HG03175 (cell line): Measurements from ENCODE around the gene KPNA5.
"Not testable (repeated sequence)": the region's sequence is repeated elsewhere in the genome, so short reads cannot be mapped to it uniquely, and the experiment has no call there.

Experiments used
- ATAC-seq: cut with Tn5 transposase; IDR thresholded peaks from one replicate; pipeline ENCODE4 v1.9.1; 2021; ENCODE audit warnings: mild to moderate bottlenecking, moderate library complexity; ENCODE audit not compliant: unreplicated experiment

KPNA5 gene

DNA sequence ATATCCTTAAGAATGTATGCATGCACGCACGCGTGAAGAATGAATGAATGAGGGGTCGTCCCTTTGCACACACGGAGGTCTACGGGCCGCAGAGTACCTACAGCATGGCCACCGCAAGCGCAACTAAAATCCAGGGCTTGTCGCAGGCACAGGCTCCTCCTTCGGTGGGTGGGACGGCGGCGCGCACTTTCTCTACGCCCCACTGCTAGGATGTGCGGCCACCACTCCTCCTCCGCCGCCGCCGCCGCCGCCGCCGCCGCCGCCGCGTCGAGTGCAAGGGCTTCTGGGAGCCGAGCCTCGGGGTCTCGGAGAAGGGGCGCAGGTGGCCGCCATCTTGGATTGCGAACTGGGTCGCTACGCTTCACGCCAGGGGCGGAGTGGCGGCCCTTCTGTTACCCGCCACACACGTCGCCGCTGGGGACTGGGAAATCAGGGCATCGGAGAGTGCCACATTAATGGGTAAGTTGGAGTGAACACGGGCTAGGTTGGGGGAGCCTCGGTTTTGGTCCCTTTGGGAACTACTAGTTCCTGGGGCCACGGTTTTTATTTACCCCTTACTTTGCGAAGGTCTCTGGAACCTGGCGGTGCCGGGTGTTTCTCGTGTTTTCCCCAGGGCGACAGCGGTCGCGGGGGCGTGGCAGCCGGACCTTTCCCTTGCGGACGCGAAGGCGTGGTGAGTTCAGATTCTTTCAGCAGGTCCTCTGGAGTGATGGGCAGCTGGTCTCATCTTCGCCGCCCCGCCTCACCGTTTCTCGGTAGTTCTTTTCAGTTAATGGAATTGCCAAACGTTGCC, at the start of gene KPNA5:
TSS of gene KPNA5 (plus strand) at position 332 of the 793 bp plus-strand sequence. CDS start at position 456, 124 bp downstream.
- ATAC-seq = peak; percentile 90

GRCh38 chr6:116631379-116631990, 49.5 kb upstream of the KPNA5 start:
- no peak for ATAC-seq

GRCh38 chr6:116633685-116634084, 47.3 kb upstream of the KPNA5 start:
- no peak for ATAC-seq

GRCh38 chr6:116648156-116648555, 32.9 kb upstream of the KPNA5 start:
- ATAC-seq = no peak

GRCh38 chr6:116649129-116649528, 31.9 kb upstream of the KPNA5 start:
- ATAC-seq = no peak

DNA sequence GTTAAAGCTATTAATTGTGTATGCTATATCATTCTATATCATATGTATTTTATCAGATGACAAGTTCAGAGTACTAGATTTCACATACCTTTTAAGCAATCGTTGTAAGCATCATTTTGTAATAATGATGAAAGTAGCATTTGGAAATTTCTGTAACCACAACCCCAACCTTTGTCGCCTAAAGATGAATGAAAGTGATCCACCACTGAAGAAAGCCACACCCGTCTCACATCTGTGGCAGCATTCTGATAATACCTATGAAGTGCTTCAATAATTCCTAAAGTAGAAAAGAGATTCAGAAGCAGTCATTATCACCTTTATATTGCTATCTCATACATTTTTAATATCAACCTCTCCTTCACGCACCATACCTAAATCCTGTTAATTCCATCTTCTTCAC, 29.1 kb upstream of the KPNA5 start:
- ATAC-seq = no peak

DNA sequence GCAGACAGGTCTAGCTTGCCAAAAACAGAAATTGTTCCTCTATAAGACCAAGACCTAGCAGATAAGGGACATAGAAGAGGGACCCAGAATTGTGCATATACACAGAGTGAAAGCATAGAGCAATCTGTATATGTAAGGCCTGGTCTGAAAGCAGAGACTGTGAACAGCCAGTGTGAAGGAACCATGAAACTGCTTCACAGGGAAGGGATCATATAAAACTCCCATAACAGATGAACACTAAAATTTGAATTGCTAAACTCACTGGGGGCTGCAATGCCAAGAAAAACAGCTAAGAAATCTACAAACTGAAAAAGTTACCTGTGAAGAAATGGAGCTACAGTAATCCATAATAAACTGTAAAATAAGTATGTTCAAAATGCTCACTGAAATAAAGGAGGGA, 19.4 kb upstream of the KPNA5 start:
- ATAC-seq = no peak

- ATAC-seq = no peak
Measured at GRCh38 chr6:116662202-116662601, 18.8 kb upstream of the KPNA5 start.

- ATAC-seq = no peak
Measured at GRCh38 chr6:116663308-116663707, 17.7 kb upstream of the KPNA5 start.

DNA sequence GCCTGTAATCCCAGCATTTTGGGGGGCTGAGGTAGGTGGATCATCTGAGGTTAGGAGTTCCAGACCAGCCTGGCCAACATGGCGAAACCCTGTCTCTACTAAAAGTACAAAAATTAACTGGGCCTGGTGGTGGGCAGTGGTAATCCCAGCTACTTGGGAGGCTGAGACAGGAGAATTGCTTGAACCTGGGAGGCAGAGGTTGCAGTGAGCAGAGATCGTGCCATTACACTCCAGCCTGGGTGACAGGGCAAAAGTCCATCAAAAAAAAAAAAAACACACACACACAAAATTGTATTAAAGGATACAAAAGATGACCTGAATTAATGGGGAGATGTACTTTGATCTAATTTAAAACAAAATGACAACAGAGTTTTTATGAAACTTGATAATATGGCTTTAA, 16.8 kb upstream of the KPNA5 start:
- ATAC-seq = not testable (repeated sequence)

GRCh38 chr6:116665464-116665863, 15.5 kb upstream of the KPNA5 start:
- ATAC-seq = no peak

DNA sequence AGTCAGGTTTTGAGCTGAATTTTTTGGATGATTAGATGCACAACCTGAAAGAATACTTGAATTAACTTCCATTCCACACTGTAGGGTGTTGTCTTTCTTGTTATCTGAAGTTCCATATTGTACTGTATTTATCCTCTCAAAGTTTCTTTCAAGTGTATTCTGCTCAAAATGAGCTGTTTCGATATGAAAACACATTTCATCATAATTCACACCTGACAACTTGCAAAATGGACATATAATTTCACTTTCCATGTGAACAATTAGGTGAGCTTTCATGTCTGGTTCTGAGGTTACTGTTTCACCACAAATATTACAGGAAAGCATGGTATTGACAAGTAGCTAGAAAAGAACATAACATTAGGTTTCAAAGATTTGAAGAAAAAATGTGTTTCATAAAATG, 14.1 kb upstream of the KPNA5 start:
- peak; percentile 47 for ATAC-seq

DNA sequence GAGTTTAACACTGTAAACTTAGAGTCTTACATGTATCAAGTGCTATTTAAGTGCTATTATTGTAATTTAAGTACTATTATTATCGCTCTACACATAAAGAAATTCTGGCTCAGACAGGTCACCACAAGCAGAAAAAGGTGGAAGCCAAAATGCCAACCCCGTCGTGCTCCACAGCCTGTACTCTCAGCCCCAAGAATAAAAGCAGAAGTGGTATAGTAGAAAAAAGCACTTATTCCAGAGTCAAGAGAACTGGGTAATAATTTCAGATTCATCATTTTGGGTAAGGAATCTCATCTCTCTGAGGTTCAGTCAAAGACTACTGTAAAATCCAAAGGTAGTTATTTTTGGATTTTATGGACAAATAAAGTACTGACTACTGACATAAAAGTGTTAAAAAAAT, 13.4 kb upstream of the KPNA5 start:
- peak; percentile 40 for ATAC-seq

GRCh38 chr6:116672306-116672705, 8.7 kb upstream of the KPNA5 start:
- no peak for ATAC-seq

DNA sequence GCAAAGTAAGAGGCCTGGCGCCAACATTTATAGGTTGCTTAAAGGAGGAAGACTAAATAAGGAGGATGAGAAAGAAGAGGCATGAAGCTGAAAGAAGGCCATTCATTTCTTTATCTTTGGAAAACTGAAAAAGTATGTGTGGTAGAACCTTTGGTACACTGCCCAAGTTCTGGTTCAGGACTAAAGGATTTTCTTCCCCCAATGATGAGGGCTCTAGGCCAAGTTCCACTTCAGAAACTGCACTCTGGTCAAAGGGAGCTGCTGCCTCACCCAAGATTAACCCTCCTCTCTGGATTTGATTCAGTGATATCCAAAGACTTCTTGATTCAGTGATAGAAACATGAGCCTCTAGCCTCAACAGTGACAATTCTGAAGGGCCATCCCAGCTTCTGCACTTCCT, 5.0 kb upstream of the KPNA5 start:
- no peak for ATAC-seq

- ATAC-seq = peak; percentile 47
Measured at GRCh38 chr6:116682334-116682712, 1.3 kb downstream of the KPNA5 start.

DNA sequence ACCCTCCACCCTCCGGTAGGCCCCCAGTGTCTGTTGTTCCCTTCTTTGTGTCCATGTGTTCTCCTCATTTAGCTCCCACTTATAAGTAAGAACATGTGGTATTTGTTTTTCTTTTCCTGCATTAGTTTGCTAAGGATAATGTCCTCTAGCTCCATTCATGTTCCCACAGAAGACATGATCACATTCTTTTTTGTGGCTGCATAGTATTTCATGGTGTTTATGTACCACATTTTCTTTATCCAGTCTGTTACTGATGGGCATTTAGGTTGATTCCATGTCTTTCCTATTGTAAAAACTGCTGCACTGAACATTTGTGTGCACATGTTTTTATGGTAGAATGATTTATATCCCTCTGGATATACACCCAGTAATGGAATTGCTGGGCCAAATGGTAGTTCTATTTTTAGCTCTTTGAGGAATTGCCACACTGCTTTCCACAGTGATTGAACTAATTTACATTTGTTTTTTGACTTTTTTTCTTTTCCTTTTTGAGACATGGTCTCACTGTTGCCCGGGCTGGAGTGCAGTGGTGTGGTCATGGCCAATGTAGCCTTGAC, 4.5 kb downstream of the KPNA5 start:
- ATAC-seq = no peak

DNA sequence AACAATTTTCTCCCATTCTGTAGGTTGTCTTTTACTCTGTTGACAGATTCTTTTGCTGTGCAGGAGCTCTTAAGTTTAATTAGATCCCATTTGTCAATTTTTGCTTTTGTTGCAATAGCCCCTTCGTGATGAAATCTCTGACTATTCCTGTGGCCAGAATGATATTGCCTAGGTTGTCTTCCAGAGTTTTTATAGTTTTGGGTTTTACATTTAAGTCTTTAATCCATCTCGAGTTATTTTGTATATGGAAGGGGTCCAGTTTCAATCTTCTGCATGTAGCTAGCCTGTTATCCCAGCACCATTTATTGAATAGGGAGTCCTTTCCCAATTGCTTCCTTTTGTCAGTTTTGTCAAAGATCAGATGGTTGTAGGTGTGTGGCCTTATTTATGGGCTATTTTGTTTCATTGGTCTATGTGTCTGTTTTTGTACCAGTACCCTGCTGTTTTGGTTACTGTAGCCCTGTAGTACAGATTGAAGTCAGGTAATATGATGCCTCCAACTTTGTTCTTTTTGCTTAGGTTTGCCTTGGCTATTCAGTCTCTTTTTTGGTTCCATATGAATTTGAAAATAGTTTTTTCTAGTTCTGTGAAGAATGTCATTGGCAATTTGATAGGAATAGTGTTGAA, 5.6 kb downstream of the KPNA5 start:
- not testable (repeated sequence) for ATAC-seq

GRCh38 chr6:116691154-116691553, 10.1 kb downstream of the KPNA5 start:
- no peak for ATAC-seq

- not testable (repeated sequence) for ATAC-seq
Measured at GRCh38 chr6:116692873-116693272, 11.9 kb downstream of the KPNA5 start.

DNA sequence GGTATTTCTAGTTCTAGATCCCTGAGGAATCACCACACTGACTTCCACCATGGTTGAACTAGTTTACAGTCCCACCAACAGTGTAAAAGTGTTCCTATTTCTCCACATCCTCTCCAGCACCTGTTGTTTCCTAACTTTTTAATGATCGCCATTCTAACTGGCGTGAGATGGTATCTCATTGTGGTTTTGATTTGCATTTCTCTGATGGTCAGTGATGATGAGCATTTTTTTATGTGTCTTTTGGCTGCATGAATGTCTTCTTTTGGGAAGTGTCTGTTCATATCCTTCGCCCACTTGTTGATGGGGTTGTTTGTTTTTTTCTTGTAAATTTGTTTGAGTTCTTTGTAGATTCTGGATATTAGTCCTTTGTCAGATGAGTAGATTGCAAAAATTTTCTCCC, 12.3 kb downstream of the KPNA5 start:
- ATAC-seq = not testable (repeated sequence)

GRCh38 chr6:116695401-116695800, 14.4 kb downstream of the KPNA5 start:
- peak; percentile 97 for ATAC-seq
